GM19099 (cell line): ENCODE results near the gene TCF3.

Source experiments
- POLR2A ChIP-seq: IDR thresholded peaks from 3 replicates; pipeline ENCODE4 v1.6.1; 2011; ENCODE audit warnings: low read depth; ENCODE audit not compliant: insufficient read length; ENCODE audit errors: extremely low read depth

Gene TCF3

DNA sequence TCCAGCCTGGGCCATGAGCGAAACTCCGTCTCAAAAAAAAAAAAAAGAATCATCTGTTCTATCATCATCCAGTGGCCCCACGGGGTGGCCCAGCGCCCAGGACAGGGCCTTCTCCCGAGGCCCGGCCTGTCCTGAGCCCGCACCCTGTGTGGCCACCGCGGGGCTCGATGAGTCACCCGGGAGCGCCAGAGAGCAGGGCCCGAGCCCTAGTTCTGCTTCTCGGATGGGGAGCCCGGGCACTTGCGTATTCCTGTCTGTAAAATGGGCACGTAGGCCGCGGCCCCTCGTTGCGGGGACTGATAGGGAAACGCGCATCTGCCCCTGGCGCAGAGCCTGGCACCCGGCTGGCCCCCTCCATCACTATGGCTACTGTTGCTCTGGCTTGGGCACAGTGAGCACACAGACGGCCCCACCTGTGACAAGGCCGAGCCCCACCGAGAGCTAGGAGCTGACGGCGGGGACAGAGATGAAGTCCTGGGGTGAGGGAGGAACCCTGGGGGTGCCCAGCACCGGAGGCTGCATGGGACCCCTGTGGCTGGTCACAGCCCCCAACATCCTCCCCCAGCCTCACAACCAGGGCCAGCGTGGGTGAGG, 25.9 kb downstream of the TCF3 start:
- no peak for TF ChIP-seq POLR2A

DNA sequence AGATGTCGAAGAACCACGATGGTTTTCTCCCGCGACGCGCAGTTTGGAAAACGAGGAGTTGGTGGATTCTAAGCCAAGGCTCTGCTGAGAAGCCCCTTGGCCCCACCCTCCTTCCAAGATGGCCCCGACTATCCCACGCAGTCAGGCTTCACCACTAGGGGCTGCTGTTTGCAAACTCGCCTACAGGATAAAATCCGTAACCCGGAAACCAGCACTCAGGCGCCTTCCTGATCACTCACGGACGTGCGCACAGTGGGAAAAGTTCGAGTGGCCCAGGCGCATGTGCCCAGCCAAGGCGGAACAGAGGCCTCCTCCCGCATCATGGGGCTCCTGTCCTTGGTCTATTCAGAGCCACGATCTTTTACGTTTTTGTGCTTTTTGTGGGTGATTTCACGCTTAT, 28.0 kb downstream of the TCF3 start:
- no peak for TF ChIP-seq POLR2A

DNA sequence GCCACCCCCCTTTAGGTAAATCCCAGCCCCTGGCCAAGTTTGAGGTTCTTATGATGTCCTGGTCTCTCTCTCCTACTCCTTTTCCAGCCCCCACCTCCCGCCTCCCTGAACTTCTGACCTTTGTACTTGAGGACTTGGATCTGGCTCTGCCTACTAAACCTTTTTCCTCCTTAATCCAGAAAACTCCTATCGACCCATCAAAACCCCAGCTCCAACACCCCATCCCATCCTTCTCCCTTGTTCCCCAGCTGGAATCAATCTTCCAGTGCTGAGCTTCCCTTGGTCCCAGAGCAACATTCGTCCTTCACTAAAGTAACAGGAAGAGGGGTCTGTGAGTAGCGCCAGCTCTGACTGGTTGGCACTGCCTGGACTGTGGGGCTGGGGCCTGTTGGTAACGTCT, 29.9 kb downstream of the TCF3 start:
- TF ChIP-seq POLR2A: no peak

DNA sequence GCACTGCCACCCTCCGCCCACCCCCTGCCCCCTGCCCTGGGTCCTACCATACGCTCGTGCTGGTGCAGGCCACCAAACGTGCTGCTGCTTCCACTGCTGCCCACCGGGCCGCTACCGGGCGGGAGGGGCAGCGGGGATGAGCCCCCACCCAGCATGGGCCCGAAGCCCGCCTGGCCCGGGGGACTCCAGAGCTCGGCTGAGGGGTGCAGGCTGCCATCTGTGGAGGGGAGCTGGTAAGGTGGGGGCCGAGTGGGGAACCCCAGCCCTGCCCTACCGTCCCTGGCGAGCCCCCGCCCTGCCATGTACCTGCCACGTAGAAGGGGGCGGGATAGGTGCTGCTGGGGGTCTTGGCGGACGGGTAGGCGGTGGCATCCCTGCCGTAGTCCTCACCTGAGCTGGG, 30.4 kb downstream of the TCF3 start:
- no peak for TF ChIP-seq POLR2A

DNA sequence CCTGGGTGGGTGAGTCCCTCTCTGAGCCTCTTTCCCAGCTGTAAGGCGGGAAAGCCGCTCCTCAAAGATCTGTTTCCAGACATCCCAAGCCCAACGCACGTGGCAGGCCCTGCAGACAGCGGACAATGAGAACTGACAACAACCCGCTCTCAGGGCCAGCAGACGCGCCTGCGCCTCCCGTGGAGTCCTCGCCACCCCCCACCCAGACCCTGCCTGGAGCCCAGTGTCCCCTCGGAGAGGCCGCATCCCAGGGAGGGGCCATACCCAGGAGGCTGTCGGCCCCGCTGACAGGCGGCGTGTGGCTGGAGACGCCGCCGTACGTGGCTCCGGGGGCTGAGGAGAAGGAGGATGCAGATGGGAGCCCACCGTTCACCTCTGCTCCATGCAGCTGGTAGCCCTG, 30.8 kb downstream of the TCF3 start:
- no peak for TF ChIP-seq POLR2A

DNA sequence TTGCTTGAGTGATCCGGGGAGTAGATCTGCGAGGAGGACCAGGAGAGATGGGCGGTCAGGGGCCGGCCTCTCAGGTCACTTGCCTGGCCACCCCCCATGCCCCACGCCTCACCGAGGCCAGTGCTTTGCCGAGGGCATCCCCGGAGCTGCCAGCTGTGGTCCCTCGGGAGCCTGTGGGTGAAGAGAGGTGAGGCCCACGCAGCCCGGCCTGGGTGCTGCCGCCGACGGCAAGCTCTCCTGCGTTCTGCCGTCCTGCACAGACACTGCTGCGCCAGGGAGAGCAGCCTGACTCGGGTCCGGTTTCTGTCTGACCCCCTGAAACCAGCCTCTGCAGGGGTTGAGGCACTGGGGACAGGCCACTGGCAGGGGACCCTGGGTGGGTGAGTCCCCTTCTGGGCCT, 31.4 kb downstream of the TCF3 start:
- TF ChIP-seq POLR2A: no peak

DNA sequence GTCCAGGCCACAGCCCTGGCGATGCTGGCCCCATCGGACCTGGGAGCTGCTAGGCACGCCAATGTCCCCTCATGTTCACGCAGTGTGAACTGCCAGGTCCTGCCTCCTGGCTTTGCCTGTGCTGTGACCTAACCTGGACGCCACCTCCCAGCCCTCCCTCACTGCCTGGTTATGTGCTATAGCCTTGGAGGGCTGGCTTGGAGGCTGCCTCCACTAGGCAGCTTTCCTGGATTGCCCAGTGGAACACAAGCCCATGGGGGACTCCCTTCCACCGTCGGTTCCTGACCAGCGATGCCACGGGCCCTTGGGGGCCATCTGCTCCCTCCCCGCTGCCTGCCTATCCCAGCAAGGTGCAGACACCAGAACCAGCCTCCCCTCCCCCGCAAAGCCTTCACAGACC, 31.9 kb downstream of the TCF3 start:
- no peak for TF ChIP-seq POLR2A

DNA sequence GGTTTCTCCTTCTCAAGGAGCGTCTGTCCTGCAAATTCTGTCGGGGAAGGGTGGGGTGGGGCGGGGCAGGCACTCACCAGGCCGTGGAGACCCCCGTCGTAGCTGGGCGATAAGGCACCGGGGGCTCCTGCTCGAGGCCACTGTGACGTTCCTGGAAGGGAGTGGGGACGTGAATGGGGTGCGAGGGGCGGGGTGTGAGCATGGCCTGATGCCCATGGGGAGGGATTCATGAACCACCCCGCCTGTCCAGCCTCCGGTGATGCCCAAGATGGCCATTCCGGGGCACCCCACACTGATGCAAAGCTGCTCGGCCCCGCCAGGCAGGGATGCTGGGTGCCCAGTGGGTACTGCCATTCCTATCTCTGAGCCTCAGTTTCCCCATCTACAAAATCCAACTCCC, 32.7 kb downstream of the TCF3 start:
- no peak for TF ChIP-seq POLR2A

DNA sequence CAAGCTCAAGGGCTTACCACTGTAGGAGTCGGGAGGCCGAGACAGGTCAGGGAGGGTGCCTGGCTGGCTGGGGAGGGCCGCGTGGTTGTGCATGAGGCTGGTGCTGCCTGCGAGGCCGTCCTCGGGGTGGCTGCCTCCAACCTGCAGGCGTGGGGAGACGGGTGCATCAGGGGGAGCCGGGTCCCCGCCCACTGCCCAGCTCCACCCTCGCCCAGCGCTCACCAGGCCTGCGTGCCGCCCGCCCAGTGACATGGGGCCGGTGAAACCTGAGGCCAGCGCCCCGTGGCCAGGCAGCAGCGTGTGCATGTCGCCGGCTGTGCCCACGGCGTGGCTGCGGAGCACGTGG, 33.3 kb downstream of the TCF3 start:
- TF ChIP-seq POLR2A: no peak

DNA sequence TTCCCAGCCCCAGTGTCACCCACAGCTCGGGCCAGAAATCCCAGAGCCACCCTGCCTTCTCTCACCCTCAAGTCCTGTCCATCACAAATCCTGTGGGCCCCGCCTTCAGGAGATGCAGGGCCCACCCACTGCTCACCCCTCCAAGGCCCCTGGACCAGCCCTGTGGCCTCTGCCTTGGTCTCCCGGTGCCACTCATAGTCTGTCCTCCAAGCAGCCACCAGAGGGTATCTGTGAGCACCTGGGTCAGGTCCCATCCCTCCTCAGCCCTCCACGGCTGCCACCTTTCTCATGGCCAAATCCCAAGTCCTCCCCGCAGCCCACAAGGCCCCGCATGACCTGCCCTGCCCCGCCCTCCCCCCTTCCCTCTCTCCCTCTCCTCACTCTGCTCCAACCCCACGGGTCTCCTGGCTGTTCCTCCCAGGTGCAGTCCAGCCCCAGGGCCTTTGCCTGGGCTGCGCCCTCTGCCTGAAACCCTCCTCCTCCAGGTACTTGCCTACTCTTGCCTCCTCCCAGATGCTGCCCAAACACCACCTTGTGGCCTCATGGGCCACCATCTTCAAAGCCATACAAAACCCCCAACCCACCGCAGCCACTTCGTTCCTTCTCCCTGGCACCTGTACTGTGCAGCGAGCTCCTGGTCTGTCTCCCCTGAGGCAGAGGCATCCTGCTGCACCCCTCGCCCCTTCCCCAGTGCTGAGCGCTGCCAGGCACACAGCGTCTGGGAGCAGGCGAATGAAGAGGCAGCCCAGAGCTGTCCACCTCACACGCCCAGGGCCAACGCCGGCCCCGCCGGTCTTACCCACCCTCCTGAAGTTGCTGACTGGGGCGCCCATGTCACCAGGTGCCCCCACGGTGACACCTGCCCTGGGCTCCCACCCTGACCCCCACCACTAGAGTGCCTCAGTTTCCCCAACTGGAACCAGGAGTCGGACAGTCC, 34.0 kb downstream of the TCF3 start:
- TF ChIP-seq POLR2A: no peak

DNA sequence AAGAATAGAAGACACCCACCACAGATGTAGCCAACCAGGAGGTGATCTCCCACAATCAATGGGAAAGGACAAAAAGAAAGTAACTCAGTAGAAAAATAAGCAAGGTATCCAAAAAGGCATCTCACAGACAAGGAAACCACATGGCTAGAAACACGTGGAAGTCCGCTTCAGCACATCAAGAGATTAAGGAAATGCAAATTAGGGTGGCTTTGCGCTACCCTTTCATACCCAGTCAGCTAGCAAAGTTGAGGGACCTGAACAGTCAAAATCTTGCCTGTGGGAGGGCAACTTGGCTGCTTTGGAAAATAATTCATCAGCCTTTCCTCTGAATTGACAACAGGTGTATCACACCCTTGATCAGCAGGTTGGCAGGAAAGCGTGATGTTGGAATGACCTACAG, 35.5 kb downstream of the TCF3 start:
- no peak for TF ChIP-seq POLR2A

DNA sequence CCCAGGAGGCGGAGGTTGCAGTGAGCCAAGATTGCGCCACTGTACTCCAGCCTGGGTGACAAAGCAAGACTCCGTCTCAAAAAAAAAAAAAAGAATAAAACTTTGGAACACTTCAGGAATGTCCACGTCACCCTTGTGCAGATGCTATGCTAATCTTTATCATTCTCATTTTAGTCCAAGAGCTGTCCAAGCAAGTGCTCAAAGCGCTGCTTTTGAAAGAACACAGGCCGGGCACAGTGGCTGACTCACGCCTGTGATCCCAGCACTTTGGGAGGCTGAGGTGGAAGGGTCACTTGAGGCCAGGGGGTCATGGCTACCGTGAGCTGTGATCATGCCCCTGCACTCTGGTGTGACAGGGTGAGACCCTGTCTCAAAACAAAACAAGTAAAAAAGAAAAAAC, 36.0 kb downstream of the TCF3 start:
- TF ChIP-seq POLR2A: no peak

DNA sequence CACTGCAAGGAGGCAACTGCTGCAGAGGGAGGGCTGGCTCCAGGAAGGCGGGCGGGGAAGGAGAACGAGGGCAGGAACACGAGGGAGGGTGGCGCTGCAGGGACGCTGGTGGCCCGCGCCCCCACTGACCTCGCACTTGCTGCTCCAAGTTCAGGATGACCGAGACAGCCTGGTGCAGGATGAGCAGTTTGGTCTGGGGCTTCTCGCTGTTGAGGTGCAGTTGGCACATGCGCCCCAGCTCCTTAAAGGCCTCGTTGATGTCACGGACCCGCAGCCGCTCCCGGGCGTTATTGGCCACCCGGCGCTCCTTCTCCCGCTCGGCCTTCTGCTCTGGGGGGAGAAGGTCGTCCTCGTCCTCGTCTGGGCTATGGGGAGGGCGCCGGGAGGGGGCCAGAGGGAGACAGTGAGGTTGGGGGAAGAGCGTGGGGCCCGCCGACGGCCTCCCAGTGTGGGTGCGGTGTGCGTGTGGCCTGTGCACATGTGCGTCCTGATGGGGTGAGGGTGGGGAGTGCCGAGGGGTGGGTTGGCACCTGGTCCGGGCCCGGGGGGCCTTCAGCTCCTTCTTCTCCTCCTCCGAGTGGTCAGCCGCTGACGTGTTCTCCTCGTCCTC, 37.2 kb downstream of the TCF3 start:
- no peak for TF ChIP-seq POLR2A

DNA sequence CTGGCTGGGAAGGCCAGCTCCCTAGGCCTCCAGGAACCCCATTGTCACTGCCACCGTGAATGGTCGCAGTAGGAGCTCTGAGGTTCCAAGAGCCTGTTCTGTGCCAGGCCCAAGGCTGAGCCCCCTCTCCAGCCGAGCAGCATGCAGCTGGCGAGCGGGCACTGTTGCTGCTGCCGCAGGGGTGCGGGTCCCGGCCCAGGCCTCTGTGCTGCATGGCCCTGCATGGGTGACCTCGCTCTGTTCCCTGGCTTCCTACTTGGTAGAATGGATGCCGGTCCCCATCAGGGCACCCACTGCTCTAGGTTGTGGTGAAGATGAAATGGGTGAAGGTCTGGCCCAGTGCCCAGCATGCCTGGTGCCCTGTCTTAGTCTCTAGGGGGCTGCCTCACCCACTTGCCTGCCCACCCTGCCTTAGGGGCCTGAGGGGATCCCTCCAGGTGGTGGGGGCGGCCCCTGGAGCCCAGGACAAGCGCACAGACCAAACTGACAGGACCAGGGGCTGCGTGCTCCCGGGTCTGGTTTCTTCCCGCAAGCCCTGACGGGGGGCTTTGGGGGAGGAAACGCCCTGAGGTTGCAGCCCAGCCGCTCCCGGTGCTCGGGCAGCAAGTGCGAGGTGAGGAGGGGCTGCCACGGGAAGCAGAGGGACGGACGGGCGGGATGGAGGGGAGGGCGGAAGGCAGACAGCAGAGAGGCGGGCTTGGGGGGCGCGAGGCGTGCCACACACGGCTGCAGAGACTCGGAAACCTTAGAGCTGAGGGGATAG, 38.4 kb downstream of the TCF3 start:
- TF ChIP-seq POLR2A: no peak

DNA sequence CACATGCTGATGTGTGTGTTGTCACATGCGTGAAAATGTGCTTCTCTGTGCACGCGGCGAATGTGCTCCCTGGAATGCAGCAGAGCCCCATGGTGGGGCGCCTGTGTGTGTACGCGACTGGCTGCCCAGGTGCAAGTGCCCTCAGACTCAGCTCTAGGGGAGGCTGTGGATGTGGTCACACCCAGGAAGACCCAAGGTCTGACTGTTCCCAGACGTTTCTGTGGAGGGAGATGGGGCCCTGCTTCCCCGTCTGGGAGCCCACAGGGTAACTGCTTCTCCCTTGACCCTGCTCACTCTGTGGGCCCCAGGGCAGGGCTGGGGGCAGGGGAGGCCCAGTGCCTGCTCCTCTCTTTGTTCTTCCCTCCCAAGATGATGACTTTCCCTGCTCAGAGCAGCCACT, 39.3 kb downstream of the TCF3 start:
- no peak for TF ChIP-seq POLR2A
